ENCODE measurements around the gene EPN3.

EPN3 gene

GRCh38 chr17:50508573-50509460 lies 23.7 kb upstream of the EPN3 start:
- in situ Hi-C loops (cut with MboI; ENCODE audit: low sequenced_read_pairs), result no loop called here

DNA sequence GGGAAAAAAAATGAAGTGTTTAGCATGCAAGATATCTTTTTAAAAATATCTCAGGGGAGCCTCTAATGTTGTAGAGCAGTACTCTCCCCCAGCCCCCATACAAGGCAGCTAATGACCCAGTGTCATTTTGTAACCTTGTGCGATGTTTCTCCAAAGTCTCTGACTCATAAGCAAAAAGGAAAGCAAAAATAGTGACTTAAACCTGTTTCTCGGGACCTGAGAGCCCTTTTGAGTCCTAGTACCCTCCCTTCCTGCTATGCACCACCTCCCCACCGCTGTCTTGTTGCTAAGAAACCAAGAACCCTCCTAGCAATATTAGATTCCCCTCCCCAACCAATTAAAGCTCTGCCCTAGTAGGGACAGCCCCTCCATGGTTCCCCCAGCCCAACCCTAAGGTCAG lies 21.5 kb upstream of the EPN3 start:
- in situ Hi-C loops (cut with MboI; ENCODE audit: low sequenced_read_pairs), result no loop called here

- in situ Hi-C loops (cut with MboI; ENCODE audit: low sequenced_read_pairs), result no loop called here
Observed at GRCh38 chr17:50513495-50513894, 19.0 kb upstream of the EPN3 start.

DNA sequence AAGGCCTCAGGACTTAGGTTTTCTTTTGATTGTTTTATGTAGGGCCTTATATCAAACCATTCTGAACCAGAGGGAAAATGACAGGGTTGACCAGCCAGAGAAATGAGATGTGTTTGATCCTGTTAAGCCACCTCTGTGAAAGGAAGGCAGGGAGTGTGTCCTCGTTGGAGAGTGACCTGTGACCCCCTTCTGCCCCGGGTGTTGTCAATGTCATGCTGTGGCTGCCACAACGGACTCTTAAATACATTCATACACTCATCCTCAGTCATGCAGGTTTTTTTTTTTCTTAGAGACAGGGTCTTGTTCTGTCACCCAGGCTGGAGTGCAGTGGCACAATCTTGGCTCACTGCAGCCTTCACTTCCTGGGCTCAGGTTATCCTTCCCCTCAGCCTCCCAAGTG lies 18.1 kb upstream of the EPN3 start:
- in situ Hi-C loops (cut with MboI; ENCODE audit: low sequenced_read_pairs), result no loop called here

DNA sequence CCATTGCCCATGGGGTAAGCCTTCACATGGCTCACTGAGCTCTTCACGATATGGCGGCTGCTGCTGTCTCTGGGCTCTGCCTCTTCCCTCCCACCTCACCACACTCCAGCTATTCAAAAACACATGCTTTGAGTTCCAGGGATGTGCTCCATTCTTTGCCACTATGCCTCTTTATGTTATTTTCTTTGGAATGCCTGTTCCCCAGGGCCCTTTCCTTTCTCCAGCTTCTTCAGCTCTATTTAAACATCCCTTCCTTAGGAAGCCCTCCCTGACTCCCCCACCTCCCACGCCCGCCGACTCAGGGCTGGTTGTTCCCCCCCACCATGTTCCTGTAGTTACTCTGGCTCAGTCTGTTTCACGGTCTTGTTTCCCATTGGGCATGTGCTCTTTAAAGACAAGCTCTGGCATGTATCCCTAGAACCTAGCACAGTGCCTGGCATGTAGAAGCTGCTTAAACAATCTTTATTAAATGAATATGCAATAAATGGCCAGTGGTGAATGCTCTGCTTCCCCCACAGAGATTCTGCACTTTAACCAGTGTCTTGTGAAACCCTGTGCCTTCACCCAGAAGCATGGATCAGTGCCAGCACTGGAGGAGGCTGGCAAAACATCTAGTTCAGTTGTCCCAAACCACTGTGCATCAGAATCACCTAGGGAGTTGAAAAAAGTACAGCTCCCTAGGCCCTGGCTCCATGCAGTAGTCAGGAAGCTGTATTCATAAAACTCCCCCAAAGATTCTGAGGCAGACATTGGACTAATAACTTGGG lies 17.4 kb upstream of the EPN3 start:
- in situ Hi-C loops (cut with MboI; ENCODE audit: low sequenced_read_pairs), result no loop called here

GRCh38 chr17:50517011-50517410 lies 15.5 kb upstream of the EPN3 start:
- in situ Hi-C loops (cut with MboI; ENCODE audit: low sequenced_read_pairs), result no loop called here

DNA sequence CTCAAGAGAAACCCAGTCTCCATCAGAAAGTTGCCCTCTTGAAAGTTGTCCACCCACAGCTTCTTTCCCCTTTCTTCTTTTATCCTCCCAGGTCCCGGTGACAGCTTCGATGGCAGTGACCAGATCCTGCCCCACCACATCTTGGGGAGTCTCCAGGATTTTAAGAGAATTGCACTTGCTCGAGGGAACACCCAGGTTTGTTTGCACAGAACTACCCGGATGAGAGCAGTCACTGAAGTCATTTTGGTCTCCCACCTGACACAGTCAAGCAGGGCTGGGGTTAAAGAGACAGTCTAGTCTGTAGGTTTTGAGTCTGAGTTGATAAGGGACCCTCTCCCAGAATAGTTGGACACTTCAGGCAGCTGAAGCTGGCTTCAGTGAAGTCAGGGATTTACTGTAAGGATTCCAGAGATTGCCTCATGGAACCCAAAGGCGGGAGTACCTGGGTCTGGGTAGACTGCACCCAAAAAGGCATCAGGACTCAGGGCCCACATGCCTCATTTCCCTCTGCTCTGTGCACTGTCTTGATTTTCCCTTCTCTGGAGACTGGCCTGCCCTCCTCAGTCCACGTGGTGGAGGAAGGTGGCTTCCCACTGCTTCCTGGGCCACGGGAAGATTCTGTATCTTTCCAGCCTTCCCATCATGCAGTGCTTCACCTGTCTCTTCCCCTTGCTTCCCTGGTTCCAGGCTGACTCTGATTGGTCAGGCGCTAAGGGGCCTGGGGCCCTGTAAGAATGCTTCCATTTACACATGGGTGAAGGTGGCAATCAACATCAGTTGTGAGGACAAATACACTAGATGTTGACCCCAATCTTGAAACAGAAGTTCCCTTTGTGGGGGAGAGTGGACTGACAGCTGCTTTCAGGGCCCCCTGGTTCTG lies 14.8 kb upstream of the EPN3 start:
- in situ Hi-C loops (cut with MboI; ENCODE audit: low sequenced_read_pairs), result no loop called here

GRCh38 chr17:50518384-50519023 lies 14.0 kb upstream of the EPN3 start:
- in situ Hi-C loops (cut with MboI; ENCODE audit: low sequenced_read_pairs), result no loop called here

- in situ Hi-C loops (cut with MboI; ENCODE audit: low sequenced_read_pairs), result no loop called here
Observed at GRCh38 chr17:50519141-50519834, 13.2 kb upstream of the EPN3 start.

DNA sequence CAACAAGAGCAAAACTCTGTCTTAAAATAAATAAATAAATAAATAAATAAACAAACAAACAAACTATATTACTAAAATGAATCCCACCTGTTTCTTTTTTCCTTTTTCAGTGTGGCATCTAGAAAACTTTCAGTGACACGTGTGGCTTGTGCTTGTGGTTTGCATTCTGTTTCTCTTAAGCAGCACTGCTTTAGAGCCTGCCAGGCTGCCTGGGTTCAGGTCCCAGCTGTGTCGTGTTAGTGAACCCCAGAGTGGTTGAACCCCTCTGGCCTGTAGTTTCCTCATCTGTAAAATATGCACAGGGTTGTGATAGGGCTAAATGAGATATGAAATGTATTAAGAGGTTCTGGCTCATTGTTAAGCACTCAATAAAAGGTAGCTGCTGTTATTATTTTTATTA lies 12.1 kb upstream of the EPN3 start:
- in situ Hi-C loops (cut with MboI; ENCODE audit: low sequenced_read_pairs), result no loop called here

GRCh38 chr17:50521514-50521913 lies 11.0 kb upstream of the EPN3 start:
- in situ Hi-C loops (cut with MboI; ENCODE audit: low sequenced_read_pairs), result no loop called here

- in situ Hi-C loops (cut with MboI; ENCODE audit: low sequenced_read_pairs), result no loop called here
Observed at GRCh38 chr17:50522766-50523165, 9.8 kb upstream of the EPN3 start.

- in situ Hi-C loops (cut with MboI; ENCODE audit: low sequenced_read_pairs), result no loop called here
Observed at GRCh38 chr17:50523208-50523607, 9.3 kb upstream of the EPN3 start.

DNA sequence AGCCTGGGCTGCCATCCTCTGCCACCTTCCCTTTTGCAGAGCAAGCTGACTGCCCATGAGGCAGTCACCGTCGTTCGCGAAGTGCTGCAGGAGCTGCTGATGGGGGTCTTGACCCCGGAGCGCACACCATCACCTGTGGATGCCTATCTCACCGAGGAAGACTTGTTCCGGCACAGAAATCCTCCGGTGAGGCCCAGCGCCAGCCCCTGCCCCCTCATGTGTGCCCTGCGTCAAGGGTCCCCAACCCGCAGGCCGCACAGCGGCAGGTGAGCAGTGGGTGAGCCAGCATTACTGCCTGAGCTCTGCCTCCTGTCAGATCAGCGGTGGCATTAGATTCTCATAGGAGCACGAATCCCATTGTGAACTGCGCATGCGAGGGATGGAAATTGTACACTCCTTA lies 7.7 kb upstream of the EPN3 start:
- in situ Hi-C loops (cut with MboI; ENCODE audit: low sequenced_read_pairs), result no loop called here

GRCh38 chr17:50527155-50527762 lies 5.3 kb upstream of the EPN3 start:
- in situ Hi-C loops (cut with MboI; ENCODE audit: low sequenced_read_pairs), result no loop called here

DNA sequence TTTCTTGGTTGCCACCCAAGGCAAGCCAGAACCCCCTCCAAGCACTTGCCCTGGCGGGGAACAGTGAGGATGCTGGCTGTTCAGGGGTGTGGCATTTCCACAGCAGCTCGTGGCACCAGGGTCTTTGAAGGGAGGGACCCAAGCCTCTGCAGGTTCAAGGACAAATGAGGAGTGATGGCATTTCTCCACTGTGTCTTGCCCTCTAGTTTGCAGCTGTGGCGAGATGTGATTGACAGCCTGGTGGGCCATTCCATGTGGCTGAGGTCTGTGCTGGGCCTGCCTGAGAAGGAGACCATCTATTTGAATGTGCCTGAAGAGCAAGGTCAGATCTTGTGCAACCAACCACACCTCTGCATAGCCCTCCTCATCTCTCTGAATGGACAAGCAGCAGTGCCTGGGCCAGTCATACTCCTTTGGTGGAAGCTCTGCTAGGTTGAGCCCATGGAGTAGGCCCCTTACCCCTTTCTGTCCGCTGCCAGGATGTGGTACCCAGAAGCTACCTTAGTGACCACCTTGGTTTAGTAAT lies 4.5 kb upstream of the EPN3 start:
- in situ Hi-C loops (cut with MboI; ENCODE audit: low sequenced_read_pairs), result no loop called here

DNA sequence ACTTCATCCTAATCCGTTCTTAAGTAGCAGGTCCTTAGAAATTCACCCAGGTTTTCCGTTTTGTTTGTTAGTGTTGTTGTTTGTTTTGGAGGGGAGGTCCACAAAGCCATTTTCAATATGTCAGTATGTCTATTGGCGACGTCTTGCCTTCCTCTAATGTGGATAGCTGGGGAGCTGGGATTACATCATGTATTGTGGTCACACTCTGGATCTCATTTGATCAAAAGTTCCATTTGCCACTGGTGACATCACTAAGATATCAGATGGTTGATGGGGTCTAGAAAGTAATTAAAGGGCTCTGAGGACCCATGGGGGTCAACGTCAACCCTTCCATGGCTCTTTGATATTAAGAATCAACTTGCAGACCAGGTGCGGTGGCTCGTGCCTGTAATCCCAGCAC lies 2.7 kb upstream of the EPN3 start:
- in situ Hi-C loops (cut with MboI; ENCODE audit: low sequenced_read_pairs), result no loop called here

GRCh38 chr17:50531428-50532025 lies 1.0 kb upstream of the EPN3 start:
- in situ Hi-C loops (cut with MboI; ENCODE audit: low sequenced_read_pairs), result no loop called here

DNA sequence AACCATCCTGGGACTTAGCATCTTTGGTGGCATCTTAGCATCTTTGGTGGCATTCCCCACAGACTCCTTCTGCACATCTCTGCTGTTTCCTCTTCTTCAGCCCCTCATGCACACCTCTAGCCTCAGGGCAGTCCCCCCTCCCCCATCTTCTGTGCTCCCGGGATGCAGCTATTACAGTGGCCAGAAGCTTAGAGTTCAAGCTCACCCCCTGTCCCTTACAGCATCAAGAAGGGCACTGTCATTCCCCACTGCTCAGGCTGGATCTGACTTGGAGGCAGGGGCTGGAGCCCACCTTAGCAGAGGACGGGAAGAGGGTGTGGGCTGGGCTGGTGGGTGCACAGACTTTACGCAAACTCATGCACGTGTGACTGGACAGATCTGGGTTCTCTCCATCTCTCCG lies 650 bp downstream of the EPN3 start:
- in situ Hi-C loops (cut with MboI; ENCODE audit: low sequenced_read_pairs), result no loop called here

Measured in HL-60/S4 treated with phorbol 12-myristate 13-acetate at 8.2 ng/mL for 4 days and 3 days (cell line).